HL-60/S4 treated with phorbol 12-myristate 13-acetate at 8.2 ng/mL for 4 days and 3 days (cell line): ENCODE measurements around the gene TEX261.

Source experiments
- in situ Hi-C: fragments of 300-500 bp; cut with MboI; formaldehyde crosslinking; loops from 2 replicates; pipeline ENCODE4 v1.15.0; 2022; ENCODE audit warnings: low sequenced_read_pairs

The TEX261 gene

GRCh38 chr2:70938586-70938950 is 56.1 kb downstream of the TEX261 start:
- in situ Hi-C loops = loop anchor here (25.0 kb wide), 2 partner anchors 151 to 276 kb away; partner anchors contain the start of gene FIGLA

- in situ Hi-C loops = loop anchor here (25.0 kb wide), 2 partner anchors 151 to 276 kb away; partner anchors contain the start of gene FIGLA
Observed at GRCh38 chr2:70937866-70938585, 56.6 kb downstream of the TEX261 start.

- in situ Hi-C loops = loop anchor here (25.0 kb wide), 2 partner anchors 150 to 275 kb away; partner anchors contain the start of gene FIGLA
Observed at GRCh38 chr2:70936979-70937811, 57.5 kb downstream of the TEX261 start.

GRCh38 chr2:70936165-70936978 is 58.3 kb downstream of the TEX261 start:
- in situ Hi-C loops = loop anchor here (25.0 kb wide), 2 partner anchors 149 to 274 kb away; partner anchors contain the start of gene FIGLA
